Neutrophil (primary cell): ENCODE data around the gene BABAM2.

Source experiments
- H3K27ac ChIP-seq: fragments of 200-600 bp; sonication (generic); 2 replicates; pipeline ENCODE4 v1.5.1; 2016; ENCODE audit warnings: mild to moderate bottlenecking, moderate library complexity
- H3K27me3 ChIP-seq: fragments of 200-600 bp; sonication (generic); 2 replicates; pipeline ENCODE4 v1.6.0; 2016; ENCODE audit warnings: mild to moderate bottlenecking
- H3K36me3 ChIP-seq: fragments of 200-600 bp; sonication (generic); 2 replicates; pipeline ENCODE4 v1.5.1; 2017
- H3K4me1 ChIP-seq, 2 experiments: fragments of 200-600 bp in 1 of 2; sonication (generic) in 1 of 2; 1 replicate in 1 of 2; 2 replicates in 1 of 2; pipeline versions ENCODE4 v1.5.1 to v1.6.1; 2013 to 2016; ENCODE audit warnings: low read depth in 1 of 2, low read length in 1 of 2, mild to moderate bottlenecking in 1 of 2, moderate library complexity in 1 of 2; ENCODE audit not compliant: control insufficient read depth in 1 of 2, insufficient read depth in 1 of 2
- H3K4me3 ChIP-seq, 2 experiments: fragments of 200-600 bp in 1 of 2; sonication (generic) in 1 of 2; 1 replicate in 1 of 2; 2 replicates in 1 of 2; pipeline ENCODE4 v1.5.1; 2013 to 2016; ENCODE audit warnings: low read depth in 1 of 2, low read length in 1 of 2, mild to moderate bottlenecking in 1 of 2, moderate library complexity in 1 of 2
- H3K9me3 ChIP-seq: fragments of 200-600 bp; sonication (generic); 2 replicates; pipeline ENCODE4 v1.5.1; 2016
- TF ChIP-seq, protein P1 (sequence below): fragments of 200-600 bp; sonication (generic); IDR thresholded peaks from 2 replicates; pipeline ENCODE4 v1.5.1; 2016; ENCODE audit warnings: antibody characterized with exemption

Gene BABAM2

DNA sequence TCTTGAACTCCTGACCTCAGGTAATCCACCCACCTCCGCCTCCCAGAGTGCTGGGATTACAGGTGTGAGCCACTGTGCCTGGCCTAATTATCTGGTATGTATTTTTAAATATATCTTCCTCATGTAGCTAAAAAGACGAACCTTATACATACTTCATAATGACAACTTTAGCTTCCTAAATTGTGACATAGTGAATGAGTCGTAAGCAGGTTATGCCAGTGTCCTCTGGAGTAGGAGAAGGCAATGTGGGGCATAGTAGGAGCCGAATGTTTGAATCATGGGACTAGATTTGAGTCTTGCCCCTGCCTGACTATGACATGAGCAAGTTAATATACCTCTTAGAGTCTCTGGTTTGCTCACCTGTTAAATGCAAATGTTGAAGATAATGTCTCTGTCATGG is 406.4 kb downstream of the BABAM2 start:
- no peaks in the 10 kb centered on the region for H3K4me1 ChIP-seq
- H3K4me3 ChIP-seq = no peak overlapping the region
- no peaks in the 10 kb centered on the region for H3K9me3 ChIP-seq
- H3K27ac ChIP-seq = no peak overlapping the region
- TF ChIP-seq, protein P1, sequence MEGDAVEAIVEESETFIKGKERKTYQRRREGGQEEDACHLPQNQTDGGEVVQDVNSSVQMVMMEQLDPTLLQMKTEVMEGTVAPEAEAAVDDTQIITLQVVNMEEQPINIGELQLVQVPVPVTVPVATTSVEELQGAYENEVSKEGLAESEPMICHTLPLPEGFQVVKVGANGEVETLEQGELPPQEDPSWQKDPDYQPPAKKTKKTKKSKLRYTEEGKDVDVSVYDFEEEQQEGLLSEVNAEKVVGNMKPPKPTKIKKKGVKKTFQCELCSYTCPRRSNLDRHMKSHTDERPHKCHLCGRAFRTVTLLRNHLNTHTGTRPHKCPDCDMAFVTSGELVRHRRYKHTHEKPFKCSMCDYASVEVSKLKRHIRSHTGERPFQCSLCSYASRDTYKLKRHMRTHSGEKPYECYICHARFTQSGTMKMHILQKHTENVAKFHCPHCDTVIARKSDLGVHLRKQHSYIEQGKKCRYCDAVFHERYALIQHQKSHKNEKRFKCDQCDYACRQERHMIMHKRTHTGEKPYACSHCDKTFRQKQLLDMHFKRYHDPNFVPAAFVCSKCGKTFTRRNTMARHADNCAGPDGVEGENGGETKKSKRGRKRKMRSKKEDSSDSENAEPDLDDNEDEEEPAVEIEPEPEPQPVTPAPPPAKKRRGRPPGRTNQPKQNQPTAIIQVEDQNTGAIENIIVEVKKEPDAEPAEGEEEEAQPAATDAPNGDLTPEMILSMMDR = no peak
- H3K36me3 ChIP-seq = peaks cover 11% of the 10 kb centered on the region
- no peaks in the 10 kb centered on the region for H3K27me3 ChIP-seq

DNA sequence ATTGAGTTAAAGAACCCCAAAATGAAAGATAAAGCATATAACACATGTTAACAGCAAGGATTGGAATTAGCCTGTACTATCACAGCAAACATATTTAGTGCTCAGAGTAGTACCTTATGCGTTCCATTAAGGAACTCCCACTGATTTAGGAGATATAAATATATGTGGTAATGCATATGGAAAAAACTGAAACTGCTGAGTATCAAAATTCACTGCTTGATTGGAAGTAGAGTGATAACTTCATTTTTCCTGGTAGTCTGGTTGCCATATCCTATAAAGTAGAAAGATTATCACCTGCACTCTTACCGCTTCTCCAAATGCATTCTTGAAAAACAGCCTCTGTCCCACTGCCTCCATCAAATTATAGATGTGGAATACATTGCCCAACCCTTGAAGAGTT is 407.0 kb downstream of the BABAM2 start:
- Histone ChIP-seq H3K27ac (no peak overlapping the region), H3K4me3 (no peak overlapping the region), H3K4me1 (no peaks in the 10 kb centered on the region), H3K27me3 (no peaks in the 10 kb centered on the region), H3K36me3 (peaks cover 11% of the 10 kb centered on the region), H3K9me3 (no peaks in the 10 kb centered on the region)
- TF ChIP-seq, protein P1 = no peak

DNA sequence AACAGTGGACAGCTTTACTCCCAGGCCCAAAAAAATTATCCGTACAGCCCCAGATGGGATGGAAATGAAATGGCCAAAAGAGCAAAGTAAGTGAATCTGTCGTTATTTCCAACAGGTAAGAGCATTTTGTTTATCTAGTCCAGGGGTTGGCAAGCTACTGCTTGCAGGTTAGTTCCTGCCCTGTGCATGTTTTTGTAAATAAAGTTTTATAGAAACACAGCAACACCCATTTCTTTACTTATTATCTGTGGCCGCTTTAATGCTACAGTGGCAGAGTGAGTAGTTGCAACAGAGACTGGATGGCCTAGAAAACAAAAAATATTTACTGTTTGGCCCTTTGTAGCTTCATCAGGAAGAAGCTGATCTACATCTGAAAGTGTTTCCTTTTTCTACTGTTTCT is 407.9 kb downstream of the BABAM2 start:
- H3K9me3 ChIP-seq = no peaks in the 10 kb centered on the region
- peaks cover 11% of the 10 kb centered on the region for H3K36me3 ChIP-seq
- H3K27me3 ChIP-seq = no peaks in the 10 kb centered on the region
- TF ChIP-seq, protein P1 = no peak
- H3K27ac ChIP-seq = no peak overlapping the region
- no peak overlapping the region for H3K4me3 ChIP-seq
- no peaks in the 10 kb centered on the region for H3K4me1 ChIP-seq

DNA sequence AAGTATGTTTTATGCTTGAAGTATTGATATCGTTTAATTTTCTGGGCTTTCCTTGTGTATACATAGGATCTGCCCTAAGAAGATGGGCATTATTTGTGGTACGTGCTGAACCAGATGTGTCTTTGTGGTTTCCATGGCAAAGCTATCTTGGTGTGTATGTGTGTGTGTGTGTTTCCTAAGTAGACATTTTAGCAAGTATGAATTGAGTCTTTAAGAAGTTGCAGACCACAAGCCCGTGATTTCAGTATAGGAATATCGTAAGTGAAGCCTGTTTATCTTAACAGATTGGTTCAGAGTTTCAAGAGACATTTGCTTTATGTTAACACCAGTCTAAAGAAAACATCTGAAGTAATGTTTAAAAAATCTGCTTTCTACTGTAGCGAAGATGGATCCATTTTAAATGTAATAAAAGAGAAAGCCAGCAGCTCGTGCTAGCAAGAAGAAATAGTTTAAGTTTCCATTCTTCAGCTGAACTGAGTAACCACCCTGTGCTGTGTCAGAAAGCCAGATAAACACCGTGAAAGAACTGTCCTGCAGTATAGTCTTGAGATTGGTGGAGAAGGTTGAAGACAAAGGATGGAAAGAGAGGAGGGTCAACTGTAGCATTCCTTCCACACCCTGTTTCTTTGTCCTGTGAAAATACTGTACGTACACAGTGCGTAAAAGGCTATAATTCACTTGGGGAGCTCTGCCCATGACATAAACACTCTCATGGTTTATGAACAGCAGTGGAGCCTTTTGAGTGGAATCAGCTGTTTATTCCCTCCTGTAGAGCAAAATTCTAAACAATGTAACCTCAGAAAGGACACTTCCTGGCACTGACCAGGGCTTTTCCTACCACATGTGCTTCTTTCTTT is 410.2 kb downstream of the BABAM2 start:
- Histone ChIP-seq H3K4me3 (no peak overlapping the region), H3K9me3 (no peaks in the 10 kb centered on the region), H3K27ac (no peak overlapping the region), H3K36me3 (peaks cover 11% of the 10 kb centered on the region), H3K27me3 (no peaks in the 10 kb centered on the region), H3K4me1 (no peaks in the 10 kb centered on the region)
- TF ChIP-seq, protein P1 = no peak

DNA sequence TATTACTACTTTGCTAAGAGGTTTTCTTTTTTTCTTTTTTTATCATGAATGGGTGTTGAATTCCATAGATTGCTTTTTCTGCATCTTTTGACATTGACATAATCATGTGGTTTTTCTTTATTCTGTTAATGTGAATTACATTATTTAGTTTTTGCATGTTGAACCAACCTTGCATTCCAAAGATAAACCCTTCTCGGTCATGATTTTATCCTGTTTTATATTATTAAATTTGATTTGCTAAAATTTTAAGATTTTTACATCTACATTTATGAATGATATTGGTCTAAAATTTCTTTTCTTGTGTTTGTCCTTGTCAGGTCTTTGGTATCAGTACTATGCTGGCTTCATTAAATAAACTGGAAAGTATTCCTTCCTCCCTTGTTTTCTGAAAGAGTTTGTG is 414.7 kb downstream of the BABAM2 start:
- no peaks in the 10 kb centered on the region for H3K4me1 ChIP-seq
- H3K9me3 ChIP-seq = no peaks in the 10 kb centered on the region
- H3K27ac ChIP-seq = no peak overlapping the region
- H3K36me3 ChIP-seq = peaks cover 6% of the 10 kb centered on the region
- no peak overlapping the region for H3K4me3 ChIP-seq
- no peaks in the 10 kb centered on the region for H3K27me3 ChIP-seq
- TF ChIP-seq, protein P1 = no peak
